K562 (cell line): Measurements from ENCODE around the gene VARS1. TPM values are rescaled to one million over a fixed set of nuclear protein-coding genes. Genes with fewer than 3 reads are reported as not detected.

Experiments used
- BRD4 ChIP-seq: fragments of 200-600 bp; sonication (generic); IDR thresholded peaks from 2 replicates; pipeline ENCODE4 v1.6.1; 2017; ENCODE audit warnings: inconsistent platforms
- CBX8 ChIP-seq: fragments of 200-600 bp; sonication (generic); IDR thresholded peaks from 2 replicates; pipeline ENCODE4 v1.6.1; 2012; ENCODE audit warnings: borderline replicate concordance, mixed run types, low read depth, mild to moderate bottlenecking, moderate library complexity, mixed read lengths, low read length, control low read depth, inconsistent platforms; ENCODE audit not compliant: poor library complexity, severe bottlenecking; ENCODE audit errors: extremely low read depth
- FOXA3 ChIP-seq, 2 experiments: fragments of 450-650 bp in 1 of 2; sonication (generic) in 1 of 2; formaldehyde crosslinking; IDR thresholded peaks in 1 of 2; conservative IDR thresholded peaks in 1 of 2; 2 replicates each; pipeline versions ENCODE4 v1.4.0 to v1.8.0; 2020 to 2022; ENCODE audit warnings: mild to moderate bottlenecking in 2 of 2, missing genetic modification reagents in 1 of 2
- SMAD3 ChIP-seq: fragments of 450-650 bp; formaldehyde crosslinking; conservative IDR thresholded peaks from 2 replicates; pipeline ENCODE4 v1.4.0; 2020; ENCODE audit warnings: mild to moderate bottlenecking
- ZNF184 ChIP-seq: sonication (generic); formaldehyde crosslinking; IDR thresholded peaks from 2 replicates; pipeline ENCODE4 v1.5.0; 2020; ENCODE audit warnings: missing genetic modification reagents
- polyA plus RNA-seq, 8 experiments: library from polyadenylated mRNA; depleted of rRNA in 4 of 8; stranded (reverse) in 5 of 8; unstranded in 3 of 8; fragments of >200 nt; fragmentation: Nextera tagmentation in 2 of 8; fragmentation: Illumina TruSeq in 1 of 8; extraction: Ambion mirVana in 2 of 8; extraction: Trizol in 1 of 8; gene quantifications; 2 replicates each; pipeline versions ENCODE4 v1.2.1 to v1.2.3, GENCODE V29; 2011 to 2014; ENCODE audit warnings: inconsistent platforms in 1 of 8, missing spikeins in 1 of 8
- total RNA-seq, 7 experiments: library from RNA; depleted of rRNA in 6 of 7; stranded (reverse); fragments of >200 nt in 6 of 7; fragmentation: Illumina TruSeq in 2 of 7; extraction: Trizol in 2 of 7; gene quantifications; 2 replicates each; pipeline versions ENCODE4 v1.2.1 to v1.2.3, GENCODE V29; 2011 to 2021; ENCODE audit warnings: low replicate concordance in 1 of 7
- TF ChIP-seq, protein P1 (sequence below): sonication (generic); formaldehyde crosslinking; IDR thresholded peaks from 2 replicates; pipeline ENCODE4 v1.5.0; 2020; ENCODE audit warnings: missing genetic modification reagents
- TF ChIP-seq, protein P2 (sequence below): sonication (generic); formaldehyde crosslinking; IDR thresholded peaks from 2 replicates; pipeline ENCODE4 v1.8.1; 2023; ENCODE audit warnings: mild to moderate bottlenecking, missing genetic modification reagents
- TF ChIP-seq, protein P3 (sequence below): fragments of 450-650 bp; IDR thresholded peaks from 2 replicates; pipeline ENCODE4 v1.6.1; 2016; ENCODE audit warnings: mild to moderate bottlenecking, moderate library complexity
- TF ChIP-seq, protein P4 (sequence below): fragments of 450-650 bp; formaldehyde crosslinking; IDR thresholded peaks from 2 replicates; pipeline ENCODE4 v1.4.0; 2020; ENCODE audit warnings: mild to moderate bottlenecking
- TF ChIP-seq, protein P5 (sequence below): fragments of 250-450 bp; sonication (Bioruptor Pico); IDR thresholded peaks from 2 replicates; pipeline ENCODE4 v1.8.0; 2022; ENCODE audit warnings: inconsistent platforms

VARS1 gene
- total and polyA plus RNA-seq, 9 of the 15 experiments (the other 6 are each of a cell fraction or from before 2014, with no cell fraction given), result 2.9 to 488 (median 130) TPM

DNA sequence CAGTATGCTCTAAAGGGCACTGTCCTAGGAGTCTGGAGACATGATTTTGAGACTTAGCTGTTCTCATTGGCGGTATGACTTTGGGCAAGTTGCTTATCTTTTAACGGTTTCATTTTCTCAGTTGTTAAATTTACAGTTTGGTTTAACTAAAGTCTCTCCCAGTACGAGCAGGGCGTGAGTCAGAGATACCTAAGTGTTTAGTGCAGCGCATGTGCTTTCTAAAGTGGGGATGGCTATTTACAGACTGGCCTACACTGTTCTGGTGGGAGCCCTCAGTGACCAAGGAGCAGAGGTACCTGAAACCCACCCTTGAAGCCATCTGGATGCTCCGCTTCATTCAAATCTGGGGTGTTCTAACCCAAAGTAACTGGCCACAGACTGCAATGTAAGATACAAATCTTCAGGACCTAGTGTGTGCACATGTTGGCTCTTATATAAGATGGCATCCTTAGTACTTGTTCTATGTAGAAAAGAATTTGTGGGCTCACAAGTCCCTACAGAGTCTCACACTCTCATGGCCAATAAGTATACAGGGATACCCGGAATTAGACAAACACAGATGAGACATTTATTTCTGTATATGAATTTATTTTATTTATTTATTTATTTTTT, 45.0 kb downstream of the VARS1 start (continued):
- TF ChIP-seq, protein P1, sequence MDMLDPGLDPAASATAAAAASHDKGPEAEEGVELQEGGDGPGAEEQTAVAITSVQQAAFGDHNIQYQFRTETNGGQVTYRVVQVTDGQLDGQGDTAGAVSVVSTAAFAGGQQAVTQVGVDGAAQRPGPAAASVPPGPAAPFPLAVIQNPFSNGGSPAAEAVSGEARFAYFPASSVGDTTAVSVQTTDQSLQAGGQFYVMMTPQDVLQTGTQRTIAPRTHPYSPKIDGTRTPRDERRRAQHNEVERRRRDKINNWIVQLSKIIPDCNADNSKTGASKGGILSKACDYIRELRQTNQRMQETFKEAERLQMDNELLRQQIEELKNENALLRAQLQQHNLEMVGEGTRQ, result no peak
- no peak for TF ChIP-seq ZNF184 (CRISPR knock-in tag)
- peak in 1 of 2 experiments; percentile 75; a peak in 1 of 4 replicates for TF ChIP-seq FOXA3 (CRISPR knock-in tag; conservative IDR thresholded peaks at IDR 0.05 in 1 of 2, IDR thresholded peaks at IDR 0.05 in 1 of 2)
- TF ChIP-seq BRD4, result no peak
- TF ChIP-seq, protein P2, sequence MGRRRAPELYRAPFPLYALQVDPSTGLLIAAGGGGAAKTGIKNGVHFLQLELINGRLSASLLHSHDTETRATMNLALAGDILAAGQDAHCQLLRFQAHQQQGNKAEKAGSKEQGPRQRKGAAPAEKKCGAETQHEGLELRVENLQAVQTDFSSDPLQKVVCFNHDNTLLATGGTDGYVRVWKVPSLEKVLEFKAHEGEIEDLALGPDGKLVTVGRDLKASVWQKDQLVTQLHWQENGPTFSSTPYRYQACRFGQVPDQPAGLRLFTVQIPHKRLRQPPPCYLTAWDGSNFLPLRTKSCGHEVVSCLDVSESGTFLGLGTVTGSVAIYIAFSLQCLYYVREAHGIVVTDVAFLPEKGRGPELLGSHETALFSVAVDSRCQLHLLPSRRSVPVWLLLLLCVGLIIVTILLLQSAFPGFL, result no peak
- TF ChIP-seq SMAD3, result no peak
- TF ChIP-seq, protein P3, sequence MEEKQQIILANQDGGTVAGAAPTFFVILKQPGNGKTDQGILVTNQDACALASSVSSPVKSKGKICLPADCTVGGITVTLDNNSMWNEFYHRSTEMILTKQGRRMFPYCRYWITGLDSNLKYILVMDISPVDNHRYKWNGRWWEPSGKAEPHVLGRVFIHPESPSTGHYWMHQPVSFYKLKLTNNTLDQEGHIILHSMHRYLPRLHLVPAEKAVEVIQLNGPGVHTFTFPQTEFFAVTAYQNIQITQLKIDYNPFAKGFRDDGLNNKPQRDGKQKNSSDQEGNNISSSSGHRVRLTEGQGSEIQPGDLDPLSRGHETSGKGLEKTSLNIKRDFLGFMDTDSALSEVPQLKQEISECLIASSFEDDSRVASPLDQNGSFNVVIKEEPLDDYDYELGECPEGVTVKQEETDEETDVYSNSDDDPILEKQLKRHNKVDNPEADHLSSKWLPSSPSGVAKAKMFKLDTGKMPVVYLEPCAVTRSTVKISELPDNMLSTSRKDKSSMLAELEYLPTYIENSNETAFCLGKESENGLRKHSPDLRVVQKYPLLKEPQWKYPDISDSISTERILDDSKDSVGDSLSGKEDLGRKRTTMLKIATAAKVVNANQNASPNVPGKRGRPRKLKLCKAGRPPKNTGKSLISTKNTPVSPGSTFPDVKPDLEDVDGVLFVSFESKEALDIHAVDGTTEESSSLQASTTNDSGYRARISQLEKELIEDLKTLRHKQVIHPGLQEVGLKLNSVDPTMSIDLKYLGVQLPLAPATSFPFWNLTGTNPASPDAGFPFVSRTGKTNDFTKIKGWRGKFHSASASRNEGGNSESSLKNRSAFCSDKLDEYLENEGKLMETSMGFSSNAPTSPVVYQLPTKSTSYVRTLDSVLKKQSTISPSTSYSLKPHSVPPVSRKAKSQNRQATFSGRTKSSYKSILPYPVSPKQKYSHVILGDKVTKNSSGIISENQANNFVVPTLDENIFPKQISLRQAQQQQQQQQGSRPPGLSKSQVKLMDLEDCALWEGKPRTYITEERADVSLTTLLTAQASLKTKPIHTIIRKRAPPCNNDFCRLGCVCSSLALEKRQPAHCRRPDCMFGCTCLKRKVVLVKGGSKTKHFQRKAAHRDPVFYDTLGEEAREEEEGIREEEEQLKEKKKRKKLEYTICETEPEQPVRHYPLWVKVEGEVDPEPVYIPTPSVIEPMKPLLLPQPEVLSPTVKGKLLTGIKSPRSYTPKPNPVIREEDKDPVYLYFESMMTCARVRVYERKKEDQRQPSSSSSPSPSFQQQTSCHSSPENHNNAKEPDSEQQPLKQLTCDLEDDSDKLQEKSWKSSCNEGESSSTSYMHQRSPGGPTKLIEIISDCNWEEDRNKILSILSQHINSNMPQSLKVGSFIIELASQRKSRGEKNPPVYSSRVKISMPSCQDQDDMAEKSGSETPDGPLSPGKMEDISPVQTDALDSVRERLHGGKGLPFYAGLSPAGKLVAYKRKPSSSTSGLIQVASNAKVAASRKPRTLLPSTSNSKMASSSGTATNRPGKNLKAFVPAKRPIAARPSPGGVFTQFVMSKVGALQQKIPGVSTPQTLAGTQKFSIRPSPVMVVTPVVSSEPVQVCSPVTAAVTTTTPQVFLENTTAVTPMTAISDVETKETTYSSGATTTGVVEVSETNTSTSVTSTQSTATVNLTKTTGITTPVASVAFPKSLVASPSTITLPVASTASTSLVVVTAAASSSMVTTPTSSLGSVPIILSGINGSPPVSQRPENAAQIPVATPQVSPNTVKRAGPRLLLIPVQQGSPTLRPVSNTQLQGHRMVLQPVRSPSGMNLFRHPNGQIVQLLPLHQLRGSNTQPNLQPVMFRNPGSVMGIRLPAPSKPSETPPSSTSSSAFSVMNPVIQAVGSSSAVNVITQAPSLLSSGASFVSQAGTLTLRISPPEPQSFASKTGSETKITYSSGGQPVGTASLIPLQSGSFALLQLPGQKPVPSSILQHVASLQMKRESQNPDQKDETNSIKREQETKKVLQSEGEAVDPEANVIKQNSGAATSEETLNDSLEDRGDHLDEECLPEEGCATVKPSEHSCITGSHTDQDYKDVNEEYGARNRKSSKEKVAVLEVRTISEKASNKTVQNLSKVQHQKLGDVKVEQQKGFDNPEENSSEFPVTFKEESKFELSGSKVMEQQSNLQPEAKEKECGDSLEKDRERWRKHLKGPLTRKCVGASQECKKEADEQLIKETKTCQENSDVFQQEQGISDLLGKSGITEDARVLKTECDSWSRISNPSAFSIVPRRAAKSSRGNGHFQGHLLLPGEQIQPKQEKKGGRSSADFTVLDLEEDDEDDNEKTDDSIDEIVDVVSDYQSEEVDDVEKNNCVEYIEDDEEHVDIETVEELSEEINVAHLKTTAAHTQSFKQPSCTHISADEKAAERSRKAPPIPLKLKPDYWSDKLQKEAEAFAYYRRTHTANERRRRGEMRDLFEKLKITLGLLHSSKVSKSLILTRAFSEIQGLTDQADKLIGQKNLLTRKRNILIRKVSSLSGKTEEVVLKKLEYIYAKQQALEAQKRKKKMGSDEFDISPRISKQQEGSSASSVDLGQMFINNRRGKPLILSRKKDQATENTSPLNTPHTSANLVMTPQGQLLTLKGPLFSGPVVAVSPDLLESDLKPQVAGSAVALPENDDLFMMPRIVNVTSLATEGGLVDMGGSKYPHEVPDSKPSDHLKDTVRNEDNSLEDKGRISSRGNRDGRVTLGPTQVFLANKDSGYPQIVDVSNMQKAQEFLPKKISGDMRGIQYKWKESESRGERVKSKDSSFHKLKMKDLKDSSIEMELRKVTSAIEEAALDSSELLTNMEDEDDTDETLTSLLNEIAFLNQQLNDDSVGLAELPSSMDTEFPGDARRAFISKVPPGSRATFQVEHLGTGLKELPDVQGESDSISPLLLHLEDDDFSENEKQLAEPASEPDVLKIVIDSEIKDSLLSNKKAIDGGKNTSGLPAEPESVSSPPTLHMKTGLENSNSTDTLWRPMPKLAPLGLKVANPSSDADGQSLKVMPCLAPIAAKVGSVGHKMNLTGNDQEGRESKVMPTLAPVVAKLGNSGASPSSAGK, result peak; percentile 23; the same call in 1 of the 2 replicates
- TF ChIP-seq, protein P4, sequence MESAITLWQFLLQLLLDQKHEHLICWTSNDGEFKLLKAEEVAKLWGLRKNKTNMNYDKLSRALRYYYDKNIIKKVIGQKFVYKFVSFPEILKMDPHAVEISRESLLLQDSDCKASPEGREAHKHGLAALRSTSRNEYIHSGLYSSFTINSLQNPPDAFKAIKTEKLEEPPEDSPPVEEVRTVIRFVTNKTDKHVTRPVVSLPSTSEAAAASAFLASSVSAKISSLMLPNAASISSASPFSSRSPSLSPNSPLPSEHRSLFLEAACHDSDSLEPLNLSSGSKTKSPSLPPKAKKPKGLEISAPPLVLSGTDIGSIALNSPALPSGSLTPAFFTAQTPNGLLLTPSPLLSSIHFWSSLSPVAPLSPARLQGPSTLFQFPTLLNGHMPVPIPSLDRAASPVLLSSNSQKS (CRISPR knock-in tag), result no peak
- TF ChIP-seq, protein P5, sequence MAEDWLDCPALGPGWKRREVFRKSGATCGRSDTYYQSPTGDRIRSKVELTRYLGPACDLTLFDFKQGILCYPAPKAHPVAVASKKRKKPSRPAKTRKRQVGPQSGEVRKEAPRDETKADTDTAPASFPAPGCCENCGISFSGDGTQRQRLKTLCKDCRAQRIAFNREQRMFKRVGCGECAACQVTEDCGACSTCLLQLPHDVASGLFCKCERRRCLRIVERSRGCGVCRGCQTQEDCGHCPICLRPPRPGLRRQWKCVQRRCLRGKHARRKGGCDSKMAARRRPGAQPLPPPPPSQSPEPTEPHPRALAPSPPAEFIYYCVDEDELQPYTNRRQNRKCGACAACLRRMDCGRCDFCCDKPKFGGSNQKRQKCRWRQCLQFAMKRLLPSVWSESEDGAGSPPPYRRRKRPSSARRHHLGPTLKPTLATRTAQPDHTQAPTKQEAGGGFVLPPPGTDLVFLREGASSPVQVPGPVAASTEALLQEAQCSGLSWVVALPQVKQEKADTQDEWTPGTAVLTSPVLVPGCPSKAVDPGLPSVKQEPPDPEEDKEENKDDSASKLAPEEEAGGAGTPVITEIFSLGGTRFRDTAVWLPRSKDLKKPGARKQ (CRISPR knock-in tag), result no peak
- TF ChIP-seq CBX8, result no peak
